ENCODE data around the gene ABCB8.

Gene ABCB8

GRCh38 chr7:151062111-151062398 is 33.8 kb downstream of the ABCB8 start:
- no peak overlapping the region for H3K27ac ChIP-seq (replicated peaks)
- no peak for DNase-seq (ENCODE audit: low read depth in 1 of 2, low spot score in 1 of 2)
- no peaks in the 10 kb centered on the region for H3K27me3 ChIP-seq (ENCODE audit: insufficient read depth, poor library complexity, severe bottlenecking)
- no peak for TF ChIP-seq GABPA (IDR thresholded peaks at IDR 0.05; ENCODE audit: low read depth)
- TF ChIP-seq SPI1 (IDR thresholded peaks at IDR 0.05; ENCODE audit: borderline replicate concordance, low read depth) = no peak
- no peak for TF ChIP-seq CTCF (IDR thresholded peaks at IDR 0.05; ENCODE audit: insufficient read depth, low read length)
- no peak for TF ChIP-seq REST (IDR thresholded peaks at IDR 0.05; ENCODE audit: insufficient replicate concordance, low read depth)
- TF ChIP-seq POLR2AphosphoS5 (IDR thresholded peaks at IDR 0.05; ENCODE audit: low read depth) = no peak
- no peak overlapping the region for H3K4me3 ChIP-seq (replicated peaks; ENCODE audit: insufficient read depth, low read length)

GRCh38 chr7:151062399-151063211 is 34.4 kb downstream of the ABCB8 start:
- H3K27ac ChIP-seq (replicated peaks) = no peak overlapping the region
- no peak overlapping the region for H3K4me3 ChIP-seq (replicated peaks; ENCODE audit: insufficient read depth, low read length)
- TF ChIP-seq CTCF (IDR thresholded peaks at IDR 0.05; ENCODE audit: insufficient read depth, low read length) (no peak), REST (IDR thresholded peaks at IDR 0.05; ENCODE audit: insufficient replicate concordance, low read depth) (no peak), POLR2AphosphoS5 (IDR thresholded peaks at IDR 0.05; ENCODE audit: low read depth) (no peak), SPI1 (IDR thresholded peaks at IDR 0.05; ENCODE audit: borderline replicate concordance, low read depth) (no peak), GABPA (IDR thresholded peaks at IDR 0.05; ENCODE audit: low read depth) (no peak)
- H3K27me3 ChIP-seq (ENCODE audit: insufficient read depth, poor library complexity, severe bottlenecking) = no peaks in the 10 kb centered on the region
- no peak for DNase-seq (ENCODE audit: low read depth in 1 of 2, low spot score in 1 of 2)

GRCh38 chr7:151063212-151063561 is 34.9 kb downstream of the ABCB8 start:
- no peak for DNase-seq (ENCODE audit: low read depth in 1 of 2, low spot score in 1 of 2)
- Histone ChIP-seq H3K4me3 (replicated peaks; ENCODE audit: insufficient read depth, low read length) (no peak overlapping the region), H3K27ac (replicated peaks) (no peak overlapping the region), H3K27me3 (ENCODE audit: insufficient read depth, poor library complexity, severe bottlenecking) (no peaks in the 10 kb centered on the region)
- TF ChIP-seq SPI1 (IDR thresholded peaks at IDR 0.05; ENCODE audit: borderline replicate concordance, low read depth) = no peak
- TF ChIP-seq REST (IDR thresholded peaks at IDR 0.05; ENCODE audit: insufficient replicate concordance, low read depth) = no peak
- TF ChIP-seq GABPA (IDR thresholded peaks at IDR 0.05; ENCODE audit: low read depth) = no peak
- TF ChIP-seq POLR2AphosphoS5 (IDR thresholded peaks at IDR 0.05; ENCODE audit: low read depth) = no peak
- TF ChIP-seq CTCF (IDR thresholded peaks at IDR 0.05; ENCODE audit: insufficient read depth, low read length) = no peak
